ENCODE results near the gene SPIRE2.
"Not testable (repeated sequence)": the region's sequence is repeated elsewhere in the genome, so short reads cannot be mapped to it uniquely, and the experiment has no call there.

Gene SPIRE2

GRCh38 chr16:89815639-89816348, 12.5 kb upstream of the SPIRE2 start:
- TF ChIP-seq CTCF (conservative IDR thresholded peaks at IDR 0.05), result no peak
- H3K27ac ChIP-seq, result peak overlapping the region; percentile 55; the same call in 1 of the 2 replicates

GRCh38 chr16:89818851-89819403, 9.3 kb upstream of the SPIRE2 start:
- H3K27ac ChIP-seq, result not testable (repeated sequence)

- H3K27ac ChIP-seq, result not testable (repeated sequence)
Observed at GRCh38 chr16:89819448-89819847, 8.8 kb upstream of the SPIRE2 start.

- no peak for TF ChIP-seq CTCF (conservative IDR thresholded peaks at IDR 0.05)
- no peak overlapping the region for H3K27ac ChIP-seq
Observed at GRCh38 chr16:89821438-89822187, 6.7 kb upstream of the SPIRE2 start.

- no peak for TF ChIP-seq CTCF (conservative IDR thresholded peaks at IDR 0.05)
- H3K27ac ChIP-seq, result no peak overlapping the region
Observed at GRCh38 chr16:89822188-89823086, 5.8 kb upstream of the SPIRE2 start.

DNA sequence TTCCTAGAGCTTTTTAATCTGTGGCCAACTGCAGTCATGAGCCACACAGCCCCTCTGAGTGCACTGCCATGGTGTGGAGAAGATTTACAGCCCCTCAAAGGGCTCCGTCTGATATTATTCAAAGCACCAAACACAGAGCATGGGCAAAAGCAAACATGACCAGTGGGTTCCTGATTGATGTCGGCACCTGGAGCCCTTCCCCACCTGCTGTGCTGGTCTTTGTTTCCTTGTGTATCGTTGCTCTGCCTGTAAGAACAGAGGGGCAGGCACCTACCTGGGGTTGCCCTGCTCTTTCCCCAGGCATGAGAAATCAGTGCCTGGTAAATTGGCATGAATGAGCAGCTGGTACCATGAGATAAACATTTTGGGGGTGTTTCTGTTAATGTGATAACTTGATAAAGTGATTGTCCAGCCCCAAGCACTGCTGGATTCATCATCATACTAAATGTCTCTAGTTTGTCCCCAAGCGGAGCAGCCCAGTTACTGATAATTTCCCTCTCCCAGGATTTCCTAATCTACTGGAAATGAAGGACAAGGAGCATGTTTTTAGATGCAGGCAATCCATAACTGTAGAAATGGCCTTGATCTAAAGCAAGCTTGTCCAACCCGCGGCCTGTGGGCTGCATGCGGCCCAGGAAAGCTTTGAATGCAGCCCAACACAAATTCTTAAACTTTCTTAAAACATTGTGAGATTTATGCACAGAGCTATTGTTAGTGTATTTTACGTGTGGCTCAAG, 5.0 kb upstream of the SPIRE2 start:
- H3K27ac ChIP-seq, result no peak overlapping the region
- TF ChIP-seq CTCF (conservative IDR thresholded peaks at IDR 0.05), result no peak

- not testable (repeated sequence) for H3K27ac ChIP-seq
Observed at GRCh38 chr16:89823824-89824148, 4.5 kb upstream of the SPIRE2 start.

DNA sequence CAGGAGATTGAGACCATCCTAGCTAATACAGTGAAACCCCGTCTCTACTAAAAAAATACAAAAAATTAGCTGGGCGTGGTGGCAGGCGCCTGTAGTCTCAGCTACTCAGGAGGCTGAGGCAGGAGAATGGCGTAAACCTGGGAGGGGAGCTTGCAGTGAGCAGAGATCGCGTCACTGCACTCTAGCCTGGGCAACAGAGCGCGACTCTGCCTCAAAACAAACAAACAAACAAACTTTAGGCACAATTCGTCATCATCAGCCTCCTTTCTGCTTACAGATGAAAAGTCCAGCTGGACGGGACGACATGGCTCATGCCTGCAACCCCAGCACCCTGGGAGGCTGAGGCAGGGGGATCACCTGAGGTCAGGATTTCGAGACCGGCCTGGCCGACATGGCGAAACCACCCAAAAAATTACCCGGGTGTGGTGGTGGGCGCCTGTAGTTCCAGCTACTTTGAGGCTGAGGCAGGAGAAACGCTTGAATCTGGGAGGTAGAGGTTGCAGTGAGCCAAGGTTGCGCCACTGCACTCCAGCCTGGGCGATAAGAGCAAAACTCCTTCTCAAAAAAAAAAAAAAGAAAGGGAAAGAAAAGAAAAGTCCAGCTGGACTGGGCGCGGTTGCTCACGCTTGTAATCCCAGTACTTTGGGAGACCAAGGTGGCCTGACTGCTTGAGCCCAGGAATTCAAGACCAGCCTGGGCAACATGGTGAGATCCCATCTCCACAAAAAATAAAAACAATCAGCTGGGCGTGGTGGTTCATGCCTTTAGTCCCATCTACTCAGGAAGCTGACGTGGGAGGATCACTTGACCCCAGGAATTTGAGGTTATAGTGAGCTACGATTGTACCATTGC, 1.5 kb upstream of the SPIRE2 start:
- H3K27ac ChIP-seq, result peak overlapping the region; percentile 66; the same call in 1 of the 2 replicates
- TF ChIP-seq CTCF (conservative IDR thresholded peaks at IDR 0.05), result no peak
